ENCODE results near the gene KIF1B. TPM values are rescaled to one million over a fixed set of nuclear protein-coding genes. Genes with fewer than 3 reads are reported as not detected.
"Not testable (repeated sequence)": the region's sequence is repeated elsewhere in the genome, so short reads cannot be mapped to it uniquely, and the experiment has no call there.

KIF1B gene
- total RNA-seq, 4 donors from 2014 or later = 45.7 to 63.5 (median 52.1) TPM

- ATAC-seq (ENCODE audit: low FRiP score) = no peak
- DNase-seq (ENCODE audit: low spot score) = no peak
- no peak for TF ChIP-seq CTCF (IDR thresholded peaks at IDR 0.05)
These were observed 192.4 kb downstream of the KIF1B start for GRCh38 chr1:10402729-10403274.

GRCh38 chr1:10407201-10407600 lies 196.8 kb downstream of the KIF1B start:
- no peak for ATAC-seq (ENCODE audit: low FRiP score)
- DNase-seq (ENCODE audit: low spot score) = no peak
- no peak for TF ChIP-seq CTCF (IDR thresholded peaks at IDR 0.05)

GRCh38 chr1:10415211-10415930 lies 205.0 kb downstream of the KIF1B start:
- TF ChIP-seq CTCF (IDR thresholded peaks at IDR 0.05) = no peak
- DNase-seq (ENCODE audit: low spot score) = no peak
- peak; percentile 70 for ATAC-seq (ENCODE audit: low FRiP score)

GRCh38 chr1:10415967-10416366 lies 205.6 kb downstream of the KIF1B start:
- ATAC-seq (ENCODE audit: low FRiP score); DNase-seq (ENCODE audit: low spot score): not testable (repeated sequence)

GRCh38 chr1:10418741-10419140 lies 208.4 kb downstream of the KIF1B start:
- DNase-seq (ENCODE audit: low spot score); ATAC-seq (ENCODE audit: low FRiP score): not testable (repeated sequence)

GRCh38 chr1:10419351-10419750 lies 209.0 kb downstream of the KIF1B start:
- TF ChIP-seq CTCF (IDR thresholded peaks at IDR 0.05) = no peak
- no peak for ATAC-seq (ENCODE audit: low FRiP score)
- DNase-seq (ENCODE audit: low spot score) = no peak

- no peak for ATAC-seq (ENCODE audit: low FRiP score)
- DNase-seq (ENCODE audit: low spot score) = no peak
- TF ChIP-seq CTCF (IDR thresholded peaks at IDR 0.05) = no peak
These were observed 211.3 kb downstream of the KIF1B start for GRCh38 chr1:10421637-10422036.

- TF ChIP-seq CTCF (IDR thresholded peaks at IDR 0.05) = no peak
- ATAC-seq (ENCODE audit: low FRiP score) (peak; percentile 21), DNase-seq (ENCODE audit: low spot score) (no peak)
These were observed 213.7 kb downstream of the KIF1B start for GRCh38 chr1:10424034-10424433.

All from omental fat pad (tissue), 4 donors.